Cardiac muscle cell (in vitro differentiated cells and primary cell): ENCODE measurements around the gene REPIN1. TPM values are rescaled to one million over a fixed set of nuclear protein-coding genes. Genes with fewer than 3 reads are reported as not detected.

Experiments
- DNase-seq, 2 donors: peaks; one replicate each; pipeline versions ENCODE4 v3.0.0 to v3.0.0-alpha.2; 2010 to 2017; ENCODE audit warnings: low read depth in 1 of 2, low spot score in 1 of 2
- H3K27ac ChIP-seq: fragments of 200-600 bp; sonication (generic); 2 replicates; pipeline ENCODE4 v1.5.1; 2016
- H3K27me3 ChIP-seq: fragments of 200-600 bp; sonication (generic); 2 replicates; pipeline ENCODE4 v1.6.0; 2016; ENCODE audit warnings: control low read depth
- H3K36me3 ChIP-seq: fragments of 200-600 bp; sonication (generic); 2 replicates; pipeline ENCODE4 v1.5.1; 2016; ENCODE audit warnings: control low read depth
- H3K4me1 ChIP-seq: fragments of 200-600 bp; sonication (generic); 2 replicates; pipeline ENCODE4 v1.8.1; 2017; ENCODE audit warnings: low read depth, mild to moderate bottlenecking, mixed run types
- H3K4me3 ChIP-seq: fragments of 200-600 bp; sonication (generic); 2 replicates; pipeline ENCODE4 v1.5.1; 2016; ENCODE audit warnings: mild to moderate bottlenecking
- H3K9me3 ChIP-seq: fragments of 200-600 bp; sonication (generic); 2 replicates; pipeline ENCODE4 v1.5.1; 2017; ENCODE audit warnings: low read depth, mild to moderate bottlenecking, control low read depth
- CTCF ChIP-seq: IDR thresholded peaks from 2 replicates; pipeline ENCODE4 v1.5.1; 2012; ENCODE audit warnings: low read depth, mild to moderate bottlenecking, low read length
- polyA plus RNA-seq: library from polyadenylated mRNA; unstranded; fragments of >200 nt; fragmentation: Nextera tagmentation; extraction: Ambion mirVana; gene quantifications from 2 replicates; pipeline ENCODE4 v1.2.1, GENCODE V29; 2016
- total RNA-seq: library from RNA; depleted of rRNA; stranded (reverse); fragments of >200 nt; gene quantifications from 2 replicates; pipeline ENCODE4 v1.2.3, GENCODE V29; 2016

REPIN1 gene
- total and polyA plus RNA-seq, 2 experiments from 2014 or later, result 185 to 270 TPM

GRCh38 chr7:150410131-150410530 lies 41.5 kb downstream of the REPIN1 start:
- no peak overlapping the region for H3K27ac ChIP-seq
- TF ChIP-seq CTCF, result no peak
- no peak for DNase-seq
- H3K27me3 ChIP-seq, result no peaks in the 10 kb centered on the region
- H3K9me3 ChIP-seq, result no peaks in the 10 kb centered on the region
- no peak overlapping the region for H3K4me3 ChIP-seq
- no peaks in the 10 kb centered on the region for H3K36me3 ChIP-seq
- peaks cover 3% of the 10 kb centered on the region for H3K4me1 ChIP-seq

- no peak overlapping the region for H3K27ac ChIP-seq
- DNase-seq, result no peak
These were observed 42.2 kb downstream of the REPIN1 start for GRCh38 chr7:150410680-150411346.

GRCh38 chr7:150411606-150412005 lies 43.0 kb downstream of the REPIN1 start:
- Histone ChIP-seq H3K27me3 (no peaks in the 10 kb centered on the region), H3K27ac (no peak overlapping the region), H3K4me1 (peaks cover 6% of the 10 kb centered on the region), H3K36me3 (no peaks in the 10 kb centered on the region), H3K9me3 (no peaks in the 10 kb centered on the region), H3K4me3 (no peak overlapping the region)
- DNase-seq, result no peak
- TF ChIP-seq CTCF, result no peak

More at GRCh38 chr7:150410680-150411346, 42.2 kb downstream of the REPIN1 start:
- H3K27me3 ChIP-seq, result no peaks in the 10 kb centered on the region
- TF ChIP-seq CTCF, result no peak
- peaks cover 9% of the 10 kb centered on the region for H3K4me1 ChIP-seq
- no peaks in the 10 kb centered on the region for H3K9me3 ChIP-seq
- H3K36me3 ChIP-seq, result no peaks in the 10 kb centered on the region
- no peak overlapping the region for H3K4me3 ChIP-seq

GRCh38 chr7:150412016-150412415 lies 43.4 kb downstream of the REPIN1 start:
- TF ChIP-seq CTCF, result no peak

GRCh38 chr7:150412518-150413488 lies 44.2 kb downstream of the REPIN1 start:
- no peak for TF ChIP-seq CTCF
- Histone ChIP-seq H3K9me3 (no peaks in the 10 kb centered on the region), H3K36me3 (no peaks in the 10 kb centered on the region), H3K27ac (no peak overlapping the region), H3K4me1 (peaks cover 6% of the 10 kb centered on the region), H3K27me3 (no peaks in the 10 kb centered on the region), H3K4me3 (no peak overlapping the region)
- DNase-seq, result no peak

More at GRCh38 chr7:150412016-150412415, 43.4 kb downstream of the REPIN1 start:
- Histone ChIP-seq H3K9me3 (no peaks in the 10 kb centered on the region), H3K27ac (no peak overlapping the region), H3K4me3 (no peak overlapping the region), H3K27me3 (no peaks in the 10 kb centered on the region), H3K4me1 (peaks cover 6% of the 10 kb centered on the region), H3K36me3 (no peaks in the 10 kb centered on the region)
- no peak for DNase-seq
